Measurements from ENCODE around the gene RXYLT1. TPM values are rescaled to one million over a fixed set of nuclear protein-coding genes. Genes with fewer than 3 reads are reported as not detected.

RXYLT1 gene
- total RNA-seq, 6 experiments from 2014 or later, result 15.3 to 17.9 (median 16.7) TPM

DNA sequence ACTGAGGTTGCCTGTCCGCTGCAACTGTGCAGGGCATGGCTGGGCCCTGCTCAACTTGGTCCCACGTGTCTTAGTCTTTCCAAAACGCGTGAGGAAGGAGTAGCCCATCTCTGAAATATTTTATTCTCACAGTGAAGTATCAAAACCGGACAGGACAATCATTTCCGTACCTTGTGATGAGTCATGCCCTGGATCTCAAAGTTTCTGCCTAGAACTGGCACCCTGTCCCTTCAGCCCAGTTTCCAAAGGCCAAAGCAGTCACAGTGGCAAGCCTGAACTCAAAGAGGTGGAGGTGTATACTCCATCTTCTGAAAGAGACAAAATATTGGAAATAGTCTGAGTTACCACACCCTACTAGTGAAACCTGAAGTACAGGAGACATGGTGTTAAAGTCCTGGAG is 36.3 kb downstream of the RXYLT1 start:
- no peaks in the 10 kb centered on the region for H3K27me3 Mint-ChIP-seq (ENCODE audit: insufficient read depth)
- peaks cover 6% of the 10 kb centered on the region for H3K9me3 Mint-ChIP-seq
- TF ChIP-seq CTCF (IDR thresholded peaks at IDR 0.05), result no peak
- peaks cover 13% of the 10 kb centered on the region for H3K36me3 Mint-ChIP-seq (ENCODE audit: low read depth)
- peaks cover 1% of the 10 kb centered on the region; the same call in 1 of the 2 replicates for H3K4me1 Mint-ChIP-seq (ENCODE audit: low read depth)
- DNase-seq, result no peak
- H3K27ac Mint-ChIP-seq, result no peak overlapping the region
- H3K4me3 Mint-ChIP-seq, result no peak overlapping the region

DNA sequence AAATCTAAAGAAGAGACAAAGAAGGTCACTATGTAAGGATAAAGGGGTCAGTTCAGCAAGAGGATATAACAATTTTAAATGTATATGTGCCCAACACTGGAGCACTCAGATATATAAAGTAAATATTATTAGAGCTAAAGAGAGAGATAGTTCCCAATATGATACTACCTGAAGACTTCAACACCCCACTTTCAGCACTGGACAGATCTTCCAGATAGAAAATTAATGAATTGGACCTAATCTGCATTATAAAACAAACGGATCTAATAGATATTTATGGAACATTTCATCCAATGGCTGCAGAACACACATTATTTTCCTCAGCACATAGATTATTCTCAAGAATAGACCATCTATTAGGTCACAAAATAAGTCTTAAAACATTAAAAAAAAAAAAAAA is 40.7 kb downstream of the RXYLT1 start:
- H3K4me1 Mint-ChIP-seq (ENCODE audit: low read depth), result peaks cover 31% of the 10 kb centered on the region
- no peak for DNase-seq
- no peaks in the 10 kb centered on the region; the same call in 1 of the 2 replicates for H3K27me3 Mint-ChIP-seq (ENCODE audit: insufficient read depth)
- no peak overlapping the region for H3K4me3 Mint-ChIP-seq
- TF ChIP-seq CTCF (IDR thresholded peaks at IDR 0.05), result no peak
- H3K27ac Mint-ChIP-seq, result no peak overlapping the region
- H3K9me3 Mint-ChIP-seq, result peaks cover 6% of the 10 kb centered on the region
- H3K36me3 Mint-ChIP-seq (ENCODE audit: low read depth), result peaks cover 26% of the 10 kb centered on the region

- H3K4me1 Mint-ChIP-seq (ENCODE audit: low read depth), result peaks cover 31% of the 10 kb centered on the region
- peak overlapping the region; percentile 93 for H3K4me3 Mint-ChIP-seq
- H3K36me3 Mint-ChIP-seq (ENCODE audit: low read depth), result peaks cover 26% of the 10 kb centered on the region
- H3K27ac Mint-ChIP-seq, result peak overlapping the region; percentile 94
- H3K27me3 Mint-ChIP-seq (ENCODE audit: insufficient read depth), result no peaks in the 10 kb centered on the region; the same call in 1 of the 2 replicates
- peak; percentile 38 for DNase-seq
- no peak for TF ChIP-seq CTCF (IDR thresholded peaks at IDR 0.05)
- H3K9me3 Mint-ChIP-seq, result peaks cover 6% of the 10 kb centered on the region
Observed at GRCh38 chr12:63821781-63822251, 42.1 kb downstream of the RXYLT1 start.

DNA sequence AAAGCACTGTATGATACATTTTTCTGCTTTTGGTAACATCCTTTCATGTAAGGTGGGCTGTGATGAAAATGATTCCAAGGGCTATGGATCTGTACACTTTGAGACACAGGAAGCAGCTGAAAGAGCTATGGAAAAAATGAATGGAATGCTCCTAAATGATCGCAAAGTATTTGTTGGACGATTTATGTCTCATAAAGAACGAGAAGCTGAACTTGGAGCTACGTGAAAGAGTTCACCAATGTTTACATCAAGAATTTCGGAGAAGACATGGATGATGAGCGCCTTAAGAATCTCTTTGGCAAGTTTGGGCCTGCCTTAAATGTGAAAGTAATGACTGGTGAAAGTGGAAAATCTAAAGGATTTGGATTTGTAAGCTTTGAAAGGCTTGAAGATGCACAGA is 42.6 kb downstream of the RXYLT1 start:
- peaks cover 26% of the 10 kb centered on the region for H3K36me3 Mint-ChIP-seq (ENCODE audit: low read depth)
- peak overlapping the region; percentile 93 for H3K4me3 Mint-ChIP-seq
- no peak for TF ChIP-seq CTCF (IDR thresholded peaks at IDR 0.05)
- no peaks in the 10 kb centered on the region; the same call in 1 of the 2 replicates for H3K27me3 Mint-ChIP-seq (ENCODE audit: insufficient read depth)
- H3K27ac Mint-ChIP-seq, result peak overlapping the region; percentile 94
- DNase-seq, result peak; percentile 31
- H3K9me3 Mint-ChIP-seq, result peaks cover 6% of the 10 kb centered on the region
- H3K4me1 Mint-ChIP-seq (ENCODE audit: low read depth), result peaks cover 31% of the 10 kb centered on the region

DNA sequence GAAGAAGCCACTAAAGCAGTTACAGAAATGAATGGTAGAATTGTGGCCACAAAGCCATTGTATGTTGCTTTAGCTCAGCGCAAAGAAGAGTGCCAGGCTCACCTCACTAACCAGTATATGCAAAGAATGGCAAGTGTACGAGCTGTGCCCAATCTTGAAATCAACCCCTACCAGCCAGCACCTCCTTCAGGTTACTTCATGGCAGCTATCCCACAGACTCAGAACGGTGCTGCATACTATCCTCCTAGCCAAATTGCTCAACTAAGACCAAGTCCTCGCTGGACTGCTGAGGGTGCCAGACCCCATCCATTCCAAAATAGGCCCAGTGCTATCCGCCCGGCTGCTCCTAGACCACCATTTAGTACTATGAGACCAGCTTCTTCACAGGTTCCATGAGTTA is 43.3 kb downstream of the RXYLT1 start:
- Mint-ChIP-seq H3K4me3 (peak overlapping the region; percentile 93), H3K27me3 (ENCODE audit: insufficient read depth) (no peaks in the 10 kb centered on the region; the same call in 1 of the 2 replicates), H3K9me3 (peaks cover 6% of the 10 kb centered on the region), H3K27ac (no peak overlapping the region), H3K4me1 (ENCODE audit: low read depth) (peaks cover 31% of the 10 kb centered on the region), H3K36me3 (ENCODE audit: low read depth) (peaks cover 26% of the 10 kb centered on the region)
- DNase-seq, result no peak
- no peak for TF ChIP-seq CTCF (IDR thresholded peaks at IDR 0.05)

Measured in HFFc6 (cell line).